OCI-LY7 (cell line): ENCODE measurements around the gene DIAPH3. TPM values are rescaled to one million over a fixed set of nuclear protein-coding genes. Genes with fewer than 3 reads are reported as not detected.

Experiments
- BruUV-seq: library from RNA; stranded (reverse); fragments of 400-500 nt; replicated peaks from 2 replicates; lab custom pipeline; 2021; lab: Mats Ljungman, UMichigan
- CTCF ChIA-PET: fragments of 300-600 bp; sonication (Branson Sonifier 250); formaldehyde crosslinking; loops from one replicate; lab custom pipeline; 2022; ENCODE audit warnings: antibody characterized with exemption; ENCODE audit not compliant: unreplicated experiment; lab: Charles Lee
- POLR2A ChIA-PET: fragments of 300-600 bp; sonication (Branson Sonifier 250); formaldehyde crosslinking; loops from one replicate; lab custom pipeline; 2022; ENCODE audit warnings: antibody characterized with exemption; lab: Charles Lee
- DNase-seq: peaks from one replicate; pipeline ENCODE4 v3.0.0-alpha.2; 2015; ENCODE audit warnings: low spot score
- H2AFZ ChIP-seq: fragments of 200-600 bp; sonication (generic), shearing (Covaris generic); 2 replicates; pipeline ENCODE4 v1.6.1; 2014; ENCODE audit warnings: mild to moderate bottlenecking, antibody characterized with exemption, low read length, moderate library complexity
- H3K27ac ChIP-seq: fragments of 200-600 bp; sonication (generic); 2 replicates; pipeline ENCODE4 v1.5.1; 2014; ENCODE audit warnings: mixed run types, low read depth, mild to moderate bottlenecking, moderate library complexity, low read length, inconsistent platforms; ENCODE audit not compliant: poor library complexity, severe bottlenecking
- H3K36me3 ChIP-seq: fragments of 200-600 bp; sonication (generic); 2 replicates; pipeline ENCODE4 v1.6.1; 2014; ENCODE audit warnings: mild to moderate bottlenecking, antibody characterized with exemption, low read length, moderate library complexity, mixed read lengths; ENCODE audit not compliant: insufficient read depth
- H3K4me1 ChIP-seq: fragments of 200-600 bp; sonication (generic); 2 replicates; pipeline ENCODE4 v1.5.1; 2014; ENCODE audit warnings: mild to moderate bottlenecking, low read length; ENCODE audit not compliant: insufficient read depth, poor library complexity, severe bottlenecking
- H3K4me2 ChIP-seq: fragments of 200-600 bp; sonication (generic); 2 replicates; pipeline ENCODE4 v1.6.1; 2014; ENCODE audit warnings: mild to moderate bottlenecking, low read length
- H3K4me3 ChIP-seq: fragments of 200-600 bp; sonication (generic); 2 replicates; pipeline ENCODE4 v1.5.1; 2014; ENCODE audit warnings: mild to moderate bottlenecking, low read depth, low read length; ENCODE audit not compliant: poor library complexity, severe bottlenecking
- H3K79me2 ChIP-seq: fragments of 200-600 bp; sonication (generic); 2 replicates; pipeline ENCODE4 v1.6.1; 2016; ENCODE audit warnings: low read depth, mild to moderate bottlenecking, low read length, moderate library complexity, mixed read lengths; ENCODE audit not compliant: insufficient read depth
- H3K9me2 ChIP-seq: fragments of 200-600 bp; sonication (generic); 2 replicates; pipeline ENCODE4 v1.6.1; 2016; ENCODE audit warnings: mild to moderate bottlenecking, low read length, mixed read lengths; ENCODE audit not compliant: insufficient read depth
- H3K9me3 ChIP-seq: fragments of 200-600 bp; sonication (generic); 2 replicates; pipeline ENCODE4 v1.6.1; 2014; ENCODE audit warnings: mild to moderate bottlenecking, mixed run types, low read length, mixed read lengths
- H4K20me1 ChIP-seq: fragments of 200-600 bp; sonication (generic); 2 replicates; pipeline ENCODE4 v1.6.1; 2014; ENCODE audit warnings: mild to moderate bottlenecking, antibody characterized with exemption, low read length, moderate library complexity, mixed read lengths; ENCODE audit not compliant: insufficient read depth
- CTCF ChIP-seq: fragments of 200-600 bp; sonication (generic); conservative IDR thresholded peaks from 2 replicates; pipeline ENCODE4 v1.5.1; 2014; ENCODE audit warnings: mild to moderate bottlenecking, antibody characterized with exemption, low read length, moderate library complexity, mixed read lengths
- EZH2phosphoT487 ChIP-seq: fragments of 200-600 bp; sonication (generic); IDR thresholded peaks from 2 replicates; pipeline ENCODE4 v1.6.1; 2018; ENCODE audit warnings: low read depth, borderline replicate concordance, mild to moderate bottlenecking, mixed run types, antibody characterized with exemption, low read length, moderate library complexity, mixed read lengths
- intact Hi-C: fragments of 100-400 bp; cut with micrococcal nuclease; formaldehyde crosslinking; loops from one replicate; pipeline ENCODE4 v1.10.0; 2022; ENCODE audit not compliant: unreplicated experiment
- total RNA-seq, 2 experiments: library from RNA; depleted of rRNA in 1 of 2; stranded (reverse); fragments of >200 nt in 1 of 2; shearing (Covaris generic) in 1 of 2; gene quantifications; 2 replicates each; pipeline ENCODE4 v1.2.3, GENCODE V29; 2014 to 2022

DIAPH3 gene
- total RNA-seq, 2 experiments from 2014 or later, result 33.5 to 37.2 TPM

GRCh38 chr13:59873309-59873708 is 290.4 kb downstream of the DIAPH3 start:
- TF ChIP-seq CTCF, result no peak
- TF ChIP-seq EZH2phosphoT487, result no peak
- no peaks in the 10 kb centered on the region for H3K9me2 ChIP-seq
- no peak overlapping the region for H3K4me2 ChIP-seq
- no peaks in the 10 kb centered on the region for H4K20me1 ChIP-seq
- peaks cover 9% of the 10 kb centered on the region for H3K4me1 ChIP-seq
- no TSS peak for BruUV-seq
- CTCF ChIA-PET, result no interaction called here
- H2AFZ ChIP-seq, result no peak overlapping the region
- no peak for DNase-seq
- no peak overlapping the region for H3K4me3 ChIP-seq
- H3K79me2 ChIP-seq, result no peaks in the 10 kb centered on the region
- no peak overlapping the region for H3K27ac ChIP-seq
- intact Hi-C loops, result no loop called here
- POLR2A ChIA-PET, result interaction anchor here (0.6 kb wide), 2 partner anchors 534 to 741 kb away, joined by 3 read pairs; no protein-coding TSS in a partner anchor
- peaks cover 20% of the 10 kb centered on the region for H3K36me3 ChIP-seq
- H3K9me3 ChIP-seq, result no peaks in the 10 kb centered on the region

GRCh38 chr13:59867867-59868266 is 295.9 kb downstream of the DIAPH3 start:
- Histone ChIP-seq H3K79me2 (no peaks in the 10 kb centered on the region), H3K9me3 (no peaks in the 10 kb centered on the region), H3K36me3 (no peaks in the 10 kb centered on the region), H2AFZ (no peak overlapping the region), H3K27ac (no peak overlapping the region), H3K9me2 (no peaks in the 10 kb centered on the region), H3K4me2 (no peak overlapping the region), H3K4me1 (peaks cover 6% of the 10 kb centered on the region), H4K20me1 (no peaks in the 10 kb centered on the region), H3K4me3 (no peak overlapping the region)
- no TSS peak for BruUV-seq
- intact Hi-C loops, result no loop called here
- CTCF ChIA-PET, result no interaction called here
- POLR2A ChIA-PET, result no interaction called here
- no peak for DNase-seq
- TF ChIP-seq CTCF (no peak), EZH2phosphoT487 (no peak)

- Histone ChIP-seq H3K79me2 (no peaks in the 10 kb centered on the region), H3K27ac (no peak overlapping the region), H3K4me1 (peaks cover 6% of the 10 kb centered on the region), H3K4me2 (no peak overlapping the region), H3K9me2 (no peaks in the 10 kb centered on the region), H2AFZ (no peak overlapping the region), H4K20me1 (no peaks in the 10 kb centered on the region), H3K4me3 (no peak overlapping the region), H3K9me3 (no peaks in the 10 kb centered on the region), H3K36me3 (no peaks in the 10 kb centered on the region; the same call in 1 of the 2 replicates)
- POLR2A ChIA-PET, result no interaction called here
- TF ChIP-seq CTCF, result no peak
- TF ChIP-seq EZH2phosphoT487, result no peak
- BruUV-seq, result no TSS peak
- DNase-seq, result no peak
- intact Hi-C loops, result no loop called here
- CTCF ChIA-PET, result no interaction called here
Measured at GRCh38 chr13:59865398-59865797, 298.3 kb downstream of the DIAPH3 start.
